GM18508 (cell line): ENCODE results near the gene CTNS.
"Not testable (repeated sequence)": the region's sequence is repeated elsewhere in the genome, so short reads cannot be mapped to it uniquely, and the experiment has no call there.

Source experiments
- ATAC-seq: cut with Tn5 transposase; IDR thresholded peaks from one replicate; pipeline ENCODE4 v1.9.1; 2021; ENCODE audit warnings: moderate number of reproducible peaks; ENCODE audit not compliant: insufficient read depth, unreplicated experiment

The CTNS gene

GRCh38 chr17:3705718-3705984, 69.1 kb downstream of the CTNS start:
- not testable (repeated sequence) for ATAC-seq

GRCh38 chr17:3708366-3708765, 71.8 kb downstream of the CTNS start:
- no peak for ATAC-seq

- peak; percentile 88 for ATAC-seq
Measured at GRCh38 chr17:3710951-3711383, 74.4 kb downstream of the CTNS start.
